ENCODE measurements around the gene ARID5B.

GRCh38 chr10:61952028-61952674, 50.7 kb downstream of the ARID5B start:
- TF ChIP-seq CTCF (conservative IDR thresholded peaks at IDR 0.05 in 1 of 2, IDR thresholded peaks at IDR 0.05 in 1 of 2; ENCODE audit: low read depth in 1 of 2, low read length in 2 of 2): no peak
- no peak for TF ChIP-seq EZH2 (IDR thresholded peaks at IDR 0.05; ENCODE audit: low read length, missing control alignments)

Data from fibroblast of lung (primary cell).